OCI-LY3 (cell line): ENCODE measurements around the gene RRAGD.

Source experiments
- EZH2phosphoT487 ChIP-seq: fragments of 200-600 bp; shearing (Covaris generic); IDR thresholded peaks from 2 replicates; pipeline ENCODE4 v1.6.1; 2018; ENCODE audit warnings: antibody characterized with exemption, mixed run types, low read depth
- TF ChIP-seq, protein P1 (sequence below): fragments of 200-600, 300-600 bp; sonication (generic); IDR thresholded peaks from 2 replicates; pipeline ENCODE4 v1.5.1; 2014; ENCODE audit warnings: antibody characterized with exemption, low read length, low read depth

DNA sequence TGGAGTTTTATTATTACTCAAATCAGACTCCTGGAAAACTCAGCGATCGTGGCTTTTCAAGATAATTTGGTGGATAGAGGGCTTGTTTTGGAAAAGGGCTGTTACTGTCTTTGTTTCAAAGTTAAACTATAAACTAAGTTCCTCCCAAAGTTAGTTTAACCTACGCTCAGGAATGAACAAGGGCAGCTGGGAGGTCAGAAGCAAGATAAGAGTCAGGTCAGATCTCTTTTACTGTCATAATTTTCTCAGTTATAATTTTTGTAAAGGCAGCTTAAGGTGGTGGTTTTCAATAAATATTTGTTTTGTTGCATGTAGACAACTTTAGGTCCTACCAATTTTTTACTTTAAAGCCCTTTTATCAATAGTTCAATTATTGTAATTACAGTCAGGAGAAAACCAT lies 87.8 kb downstream of the RRAGD start:
- TF ChIP-seq, protein P1, sequence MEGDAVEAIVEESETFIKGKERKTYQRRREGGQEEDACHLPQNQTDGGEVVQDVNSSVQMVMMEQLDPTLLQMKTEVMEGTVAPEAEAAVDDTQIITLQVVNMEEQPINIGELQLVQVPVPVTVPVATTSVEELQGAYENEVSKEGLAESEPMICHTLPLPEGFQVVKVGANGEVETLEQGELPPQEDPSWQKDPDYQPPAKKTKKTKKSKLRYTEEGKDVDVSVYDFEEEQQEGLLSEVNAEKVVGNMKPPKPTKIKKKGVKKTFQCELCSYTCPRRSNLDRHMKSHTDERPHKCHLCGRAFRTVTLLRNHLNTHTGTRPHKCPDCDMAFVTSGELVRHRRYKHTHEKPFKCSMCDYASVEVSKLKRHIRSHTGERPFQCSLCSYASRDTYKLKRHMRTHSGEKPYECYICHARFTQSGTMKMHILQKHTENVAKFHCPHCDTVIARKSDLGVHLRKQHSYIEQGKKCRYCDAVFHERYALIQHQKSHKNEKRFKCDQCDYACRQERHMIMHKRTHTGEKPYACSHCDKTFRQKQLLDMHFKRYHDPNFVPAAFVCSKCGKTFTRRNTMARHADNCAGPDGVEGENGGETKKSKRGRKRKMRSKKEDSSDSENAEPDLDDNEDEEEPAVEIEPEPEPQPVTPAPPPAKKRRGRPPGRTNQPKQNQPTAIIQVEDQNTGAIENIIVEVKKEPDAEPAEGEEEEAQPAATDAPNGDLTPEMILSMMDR: no peak
- TF ChIP-seq EZH2phosphoT487: no peak
